DND-41 (cell line): ENCODE data around the gene OR6K3.

Experiments
- ATAC-seq: fragments of 200-7000 bp; cut with Tn5 transposase; 3 replicates; pipeline ENCODE4 v1.9.1; 2021; ENCODE audit warnings: low read depth; ENCODE audit not compliant: insufficient read depth
- DNase-seq: peaks from one replicate; pipeline ENCODE4 v3.0.0-alpha.2; 2020
- H2AFZ ChIP-seq: 2 replicates; pipeline ENCODE4 v1.6.0; 2012; ENCODE audit warnings: low read depth, low read length
- H3K27ac ChIP-seq: 2 replicates; pipeline ENCODE4 v1.5.1; 2012; ENCODE audit warnings: low read length, inconsistent platforms
- H3K27me3 ChIP-seq: fragments of 200-600 bp; sonication (generic); 2 replicates; pipeline ENCODE4 v1.6.0; 2012; ENCODE audit warnings: low read length, mild to moderate bottlenecking, inconsistent platforms; ENCODE audit not compliant: insufficient read depth, poor library complexity
- H3K36me3 ChIP-seq: 2 replicates; pipeline ENCODE4 v1.5.1; 2012; ENCODE audit warnings: low read length, inconsistent platforms; ENCODE audit not compliant: insufficient read depth
- H3K4me1 ChIP-seq: 2 replicates; pipeline ENCODE4 v1.5.1; 2012; ENCODE audit warnings: mild to moderate bottlenecking, low read length; ENCODE audit not compliant: insufficient read depth
- H3K4me2 ChIP-seq: 2 replicates; pipeline ENCODE4 v1.6.0; 2012; ENCODE audit warnings: mild to moderate bottlenecking, moderate library complexity, low read length, inconsistent platforms; ENCODE audit not compliant: insufficient read depth
- H3K4me3 ChIP-seq, 2 experiments: fragments of 200-600 bp in 1 of 2; shearing (Covaris generic) in 1 of 2; 2 replicates each; pipeline ENCODE4 v1.5.1; 2012 to 2016; ENCODE audit warnings: inconsistent platforms in 2 of 2, low read length in 2 of 2, mild to moderate bottlenecking in 2 of 2, low read depth in 1 of 2, moderate library complexity in 1 of 2
- H3K79me2 ChIP-seq: 2 replicates; pipeline ENCODE4 v1.6.0; 2012; ENCODE audit warnings: low read length, inconsistent platforms; ENCODE audit not compliant: insufficient read depth
- H3K9ac ChIP-seq: 2 replicates; pipeline ENCODE4 v1.6.0; 2012; ENCODE audit warnings: low read depth, mild to moderate bottlenecking, inconsistent platforms, low read length, moderate library complexity
- H3K9me3 ChIP-seq: 2 replicates; pipeline ENCODE4 v1.5.1; 2012; ENCODE audit warnings: low read length, moderate library complexity, mild to moderate bottlenecking, inconsistent platforms; ENCODE audit not compliant: insufficient read depth, severe bottlenecking
- H4K20me1 ChIP-seq: 2 replicates; pipeline ENCODE4 v1.6.0; 2012; ENCODE audit warnings: low read length; ENCODE audit not compliant: insufficient read depth
- CTCF ChIP-seq: IDR thresholded peaks from 2 replicates; pipeline ENCODE4 v1.5.1; 2012; ENCODE audit warnings: borderline replicate concordance, low read length, moderate library complexity, mild to moderate bottlenecking; ENCODE audit not compliant: poor library complexity, severe bottlenecking; ENCODE audit errors: extremely low read depth
- EZH2 ChIP-seq: IDR thresholded peaks from 3 replicates; pipeline ENCODE4 v1.6.1; 2012; ENCODE audit warnings: borderline replicate concordance, low read depth, mild to moderate bottlenecking, moderate library complexity, low read length, inconsistent platforms; ENCODE audit not compliant: severe bottlenecking

OR6K3 gene

GRCh38 chr1:158687037-158687436 lies 33.5 kb downstream of the OR6K3 start:
- ATAC-seq = no peak
- no peak for DNase-seq
- H3K9me3 ChIP-seq = no peaks in the 10 kb centered on the region
- no peak overlapping the region for H3K4me2 ChIP-seq
- H3K9ac ChIP-seq = no peak overlapping the region
- no peak for TF ChIP-seq CTCF
- no peak for TF ChIP-seq EZH2
- H3K36me3 ChIP-seq = no peaks in the 10 kb centered on the region
- H4K20me1 ChIP-seq = no peaks in the 10 kb centered on the region
- H3K27ac ChIP-seq = no peak overlapping the region
- H3K4me3 ChIP-seq = no peak overlapping the region
- H3K79me2 ChIP-seq = no peaks in the 10 kb centered on the region
- H3K4me1 ChIP-seq = no peaks in the 10 kb centered on the region
- H3K27me3 ChIP-seq = peaks cover 19% of the 10 kb centered on the region
- no peak overlapping the region for H2AFZ ChIP-seq

- no peaks in the 10 kb centered on the region for H3K4me1 ChIP-seq
- H3K4me2 ChIP-seq = no peak within 1 kb of the TSS
- no peak within 1 kb of the TSS for H3K9ac ChIP-seq
- no peaks in the 10 kb centered on the region for H3K36me3 ChIP-seq
- no peak for TF ChIP-seq EZH2
- no peak for TF ChIP-seq CTCF
- H3K27ac ChIP-seq = no peak within 1 kb of the TSS
- H3K27me3 ChIP-seq = peaks cover 19% of the 10 kb centered on the region
- DNase-seq (no peak), ATAC-seq (no peak)
- H3K79me2 ChIP-seq = no peaks in the 10 kb centered on the region
- H3K9me3 ChIP-seq = no peaks in the 10 kb centered on the region
- H3K4me3 ChIP-seq = no peak within 1 kb of the TSS
- no peaks in the 10 kb centered on the region for H4K20me1 ChIP-seq
- no peak within 1 kb of the TSS for H2AFZ ChIP-seq
Measured at GRCh38 chr1:158686111-158687009, 34.2 kb downstream of the OR6K3 start, which contains the start of gene SPTA1. Gene SPTA1 (minus strand): TSS chr1:158686715. CDS start chr1:158686517, 198 bp downstream.

- Histone ChIP-seq H3K36me3 (no peaks in the 10 kb centered on the region), H4K20me1 (no peaks in the 10 kb centered on the region), H3K4me1 (no peaks in the 10 kb centered on the region), H3K4me3 (no peak overlapping the region), H3K27ac (no peak overlapping the region), H2AFZ (no peak overlapping the region), H3K9ac (no peak overlapping the region), H3K4me2 (no peak overlapping the region), H3K27me3 (peaks cover 24% of the 10 kb centered on the region), H3K79me2 (no peaks in the 10 kb centered on the region), H3K9me3 (no peaks in the 10 kb centered on the region)
- DNase-seq (no peak), ATAC-seq (no peak)
- TF ChIP-seq CTCF (no peak), EZH2 (no peak)
Measured at GRCh38 chr1:158685085-158685484, 35.4 kb downstream of the OR6K3 start.
